Measurements from ENCODE around the gene LHFPL6. TPM values are rescaled to one million over a fixed set of nuclear protein-coding genes. Genes with fewer than 3 reads are reported as not detected.

The LHFPL6 gene
- total RNA-seq, 1 donor from 2014 or later, result 37.7 TPM

- peak overlapping the region; percentile 58 for H3K4me3 Mint-ChIP-seq
- H3K27me3 Mint-ChIP-seq (ENCODE audit: low read depth), result no peaks in the 10 kb centered on the region
- H3K9me3 Mint-ChIP-seq, result peaks cover 3% of the 10 kb centered on the region
- H3K36me3 Mint-ChIP-seq (ENCODE audit: low read depth), result peaks cover 4% of the 10 kb centered on the region
- H3K4me1 Mint-ChIP-seq, result peaks cover 54% of the 10 kb centered on the region
- TF ChIP-seq CTCF (conservative IDR thresholded peaks at IDR 0.05), result no peak
- H3K27ac Mint-ChIP-seq (ENCODE audit: unreplicated experiment), result no peak overlapping the region
- DNase-seq (ENCODE audit: low read depth, low spot score), result no peak
These were observed 214.0 kb downstream of the LHFPL6 start for GRCh38 chr13:39389013-39389412.

GRCh38 chr13:39385621-39386231 lies 217.3 kb downstream of the LHFPL6 start:
- DNase-seq (ENCODE audit: low read depth, low spot score), result no peak
- H3K4me1 Mint-ChIP-seq, result peaks cover 52% of the 10 kb centered on the region

GRCh38 chr13:39385154-39385553 lies 217.8 kb downstream of the LHFPL6 start:
- H3K27ac Mint-ChIP-seq (ENCODE audit: unreplicated experiment), result no peak overlapping the region
- H3K9me3 Mint-ChIP-seq, result peaks cover 2% of the 10 kb centered on the region
- peaks cover 2% of the 10 kb centered on the region for H3K36me3 Mint-ChIP-seq (ENCODE audit: low read depth)
- no peak for TF ChIP-seq CTCF (conservative IDR thresholded peaks at IDR 0.05)
- no peak overlapping the region for H3K4me3 Mint-ChIP-seq
- no peaks in the 10 kb centered on the region for H3K27me3 Mint-ChIP-seq (ENCODE audit: low read depth)
- no peak for DNase-seq (ENCODE audit: low read depth, low spot score)
- peaks cover 52% of the 10 kb centered on the region for H3K4me1 Mint-ChIP-seq

More at GRCh38 chr13:39385621-39386231, 217.3 kb downstream of the LHFPL6 start:
- TF ChIP-seq CTCF (conservative IDR thresholded peaks at IDR 0.05), result no peak
- H3K27ac Mint-ChIP-seq (ENCODE audit: unreplicated experiment), result no peak overlapping the region
- no peak overlapping the region for H3K4me3 Mint-ChIP-seq
- peaks cover 2% of the 10 kb centered on the region for H3K9me3 Mint-ChIP-seq
- no peaks in the 10 kb centered on the region for H3K27me3 Mint-ChIP-seq (ENCODE audit: low read depth)
- peaks cover 2% of the 10 kb centered on the region for H3K36me3 Mint-ChIP-seq (ENCODE audit: low read depth)

GRCh38 chr13:39381456-39381855 lies 221.5 kb downstream of the LHFPL6 start:
- H3K36me3 Mint-ChIP-seq (ENCODE audit: low read depth), result peaks cover 5% of the 10 kb centered on the region
- H3K27me3 Mint-ChIP-seq (ENCODE audit: low read depth), result no peaks in the 10 kb centered on the region
- H3K9me3 Mint-ChIP-seq, result peaks cover 4% of the 10 kb centered on the region
- DNase-seq (ENCODE audit: low read depth, low spot score), result no peak
- H3K4me3 Mint-ChIP-seq, result no peak overlapping the region
- no peak for TF ChIP-seq CTCF (conservative IDR thresholded peaks at IDR 0.05)
- peaks cover 36% of the 10 kb centered on the region for H3K4me1 Mint-ChIP-seq
- no peak overlapping the region for H3K27ac Mint-ChIP-seq (ENCODE audit: unreplicated experiment)

GRCh38 chr13:39379667-39380655 lies 223.0 kb downstream of the LHFPL6 start:
- Mint-ChIP-seq H3K9me3 (peaks cover 4% of the 10 kb centered on the region), H3K36me3 (ENCODE audit: low read depth) (peaks cover 5% of the 10 kb centered on the region), H3K4me3 (no peak overlapping the region), H3K27ac (ENCODE audit: unreplicated experiment) (no peak overlapping the region), H3K27me3 (ENCODE audit: low read depth) (no peaks in the 10 kb centered on the region), H3K4me1 (peaks cover 21% of the 10 kb centered on the region)
- DNase-seq (ENCODE audit: low read depth, low spot score), result no peak
- no peak for TF ChIP-seq CTCF (conservative IDR thresholded peaks at IDR 0.05)

Measured in neural crest cell (in vitro differentiated cells).